Dermis microvascular lymphatic vessel endothelial cell (primary cell): ENCODE data around the gene BAZ1B. TPM values are rescaled to one million over a fixed set of nuclear protein-coding genes. Genes with fewer than 3 reads are reported as not detected.
"Not testable (repeated sequence)": the region's sequence is repeated elsewhere in the genome, so short reads cannot be mapped to it uniquely, and the experiment has no call there.

ENCODE experiments used
- DNase-seq, 2 donors: peaks; one replicate each; pipeline versions ENCODE4 v3.0.0 to v3.0.0-alpha.2; 2010; ENCODE audit warnings: low read depth in 2 of 2
- total RNA-seq: library from RNA; depleted of rRNA; stranded (reverse); fragments of >200 nt; gene quantifications from 2 replicates; pipeline ENCODE4 v1.2.1, GENCODE V29; 2014

Gene BAZ1B
- total RNA-seq, 1 donor from 2014 or later: 37.2 TPM

DNA sequence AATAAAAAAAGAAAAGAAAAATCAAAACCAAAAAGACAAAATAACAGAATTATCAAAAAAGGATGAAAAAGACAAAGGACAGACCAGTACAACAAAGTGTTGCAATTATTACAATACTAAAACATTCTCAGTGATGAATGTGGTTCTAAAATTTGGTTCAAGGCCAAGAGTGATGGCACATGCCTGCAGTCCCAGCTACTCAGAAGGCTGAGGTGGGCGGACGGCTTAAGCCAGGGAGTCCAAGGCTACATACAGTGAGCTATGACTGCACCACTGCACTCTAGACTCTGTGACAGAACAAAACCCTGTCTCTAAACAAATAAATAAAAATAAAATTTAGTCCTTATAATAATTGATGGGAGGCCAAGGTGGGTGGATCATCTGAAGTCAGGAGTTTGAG, 14.5 kb downstream of the BAZ1B start:
- no peak for DNase-seq

DNA sequence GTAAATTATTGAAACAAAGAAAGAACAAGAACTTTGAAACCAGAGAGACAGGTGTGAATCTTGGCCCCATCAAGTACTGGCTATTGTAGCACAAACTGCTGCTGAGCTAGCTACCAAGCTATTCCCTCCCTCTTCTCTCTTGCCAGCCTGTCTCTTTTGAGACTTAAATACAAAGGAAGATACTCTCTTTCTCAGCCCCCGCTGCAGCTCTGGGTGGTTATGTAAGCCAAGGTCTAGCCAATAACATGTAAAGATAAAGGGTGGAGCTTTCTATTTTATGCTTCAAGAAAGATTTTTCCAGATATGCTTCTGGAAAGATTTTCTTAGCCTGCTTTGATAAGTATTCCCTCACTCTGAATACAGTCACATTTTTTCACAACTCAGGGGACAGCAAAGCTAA, 17.2 kb downstream of the BAZ1B start:
- no peak for DNase-seq

DNA sequence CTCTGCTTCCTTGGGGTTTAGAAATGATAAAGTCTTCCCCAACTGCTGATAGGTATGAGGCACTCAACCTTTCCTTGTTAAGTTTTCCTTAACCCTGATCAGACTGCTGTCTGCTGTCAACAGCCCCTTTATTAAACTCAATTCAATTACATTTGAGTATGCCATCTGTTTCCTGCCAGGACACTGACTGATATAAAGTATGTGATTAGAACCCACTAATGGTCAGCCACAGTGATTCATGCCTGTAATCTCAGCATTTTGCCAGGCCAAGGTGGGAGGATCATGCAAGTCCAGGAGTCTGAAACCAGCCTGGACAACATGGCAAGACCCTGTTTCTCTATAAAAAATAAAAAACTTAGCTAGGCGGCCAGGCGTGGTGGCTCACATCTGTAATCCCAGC, 18.1 kb downstream of the BAZ1B start:
- peak in 1 of 2 donors; percentile 22 for DNase-seq

DNA sequence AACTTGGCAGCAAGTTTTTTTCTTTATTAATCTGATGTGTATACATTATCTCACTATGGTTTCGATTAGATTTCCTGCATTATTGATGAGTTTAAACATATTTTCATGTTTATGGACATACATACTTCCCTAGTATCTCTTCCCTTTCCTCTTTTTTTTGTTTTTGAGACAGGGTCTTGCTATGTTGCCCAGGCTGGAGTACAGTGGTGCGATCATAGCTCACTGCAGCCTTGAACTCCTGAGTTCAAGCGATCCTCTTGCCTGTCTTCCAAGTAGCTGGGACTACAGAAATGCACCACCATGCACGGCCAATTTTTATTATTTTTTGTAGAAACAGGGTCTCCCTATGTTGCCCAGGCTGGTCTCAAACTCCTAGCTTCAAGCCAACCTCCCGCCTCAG, 18.9 kb downstream of the BAZ1B start:
- DNase-seq: no peak

DNA sequence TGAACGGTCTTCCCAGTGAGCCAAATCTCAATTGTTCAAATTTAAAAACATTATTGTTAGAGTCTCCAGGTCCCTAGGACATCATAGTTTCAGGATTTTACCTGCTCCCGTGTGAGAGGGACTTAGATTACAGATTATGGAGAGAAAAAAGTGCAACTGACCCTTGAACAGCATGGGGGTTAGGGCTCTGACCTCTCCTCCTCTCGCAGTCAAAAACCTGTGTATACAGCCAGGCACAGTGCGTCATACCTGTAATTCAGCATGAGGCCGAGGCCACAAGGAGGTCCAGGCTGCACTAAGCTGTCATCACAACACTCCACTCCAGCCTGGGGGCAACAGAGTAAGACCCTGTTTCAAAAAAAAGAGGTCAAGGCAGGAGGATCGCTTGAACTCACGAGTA, 25.5 kb downstream of the BAZ1B start:
- no peak for DNase-seq

DNA sequence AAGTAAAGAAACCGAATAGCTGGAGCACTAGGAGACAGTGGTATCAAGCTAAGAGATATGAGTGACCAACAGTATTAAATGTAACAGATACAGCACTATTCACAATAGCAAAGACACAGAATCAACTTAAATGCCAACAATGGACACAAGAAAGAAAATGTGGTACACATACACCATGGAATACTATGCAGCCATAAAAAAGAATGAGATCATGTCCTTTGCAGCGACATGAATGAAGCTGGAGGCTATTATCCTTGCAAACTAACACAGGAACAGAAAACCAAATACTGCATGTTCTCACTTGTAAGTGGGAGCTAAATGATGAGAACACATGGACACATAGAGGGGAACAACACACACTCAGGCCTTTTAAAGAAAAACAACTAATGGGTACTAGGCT, 26.6 kb downstream of the BAZ1B start:
- DNase-seq: not testable (repeated sequence)

DNA sequence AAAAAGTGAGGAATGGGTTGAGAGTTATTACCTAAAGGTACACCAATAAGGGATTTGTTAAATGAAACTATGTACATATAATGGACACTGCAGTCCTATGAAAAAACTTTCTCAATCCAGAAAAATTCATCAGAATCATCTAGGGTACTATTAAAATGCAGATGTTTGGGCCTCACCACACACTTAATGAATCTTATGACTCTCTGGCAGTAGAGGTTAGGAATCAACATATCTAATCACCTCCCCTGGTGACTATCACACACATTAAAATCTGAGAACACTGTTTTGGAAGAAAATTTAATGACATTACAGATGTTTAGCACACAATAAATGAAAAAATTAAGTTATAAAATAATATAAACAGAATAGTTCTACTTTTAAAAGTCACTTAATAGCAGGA, 32.1 kb downstream of the BAZ1B start:
- no peak for DNase-seq

DNA sequence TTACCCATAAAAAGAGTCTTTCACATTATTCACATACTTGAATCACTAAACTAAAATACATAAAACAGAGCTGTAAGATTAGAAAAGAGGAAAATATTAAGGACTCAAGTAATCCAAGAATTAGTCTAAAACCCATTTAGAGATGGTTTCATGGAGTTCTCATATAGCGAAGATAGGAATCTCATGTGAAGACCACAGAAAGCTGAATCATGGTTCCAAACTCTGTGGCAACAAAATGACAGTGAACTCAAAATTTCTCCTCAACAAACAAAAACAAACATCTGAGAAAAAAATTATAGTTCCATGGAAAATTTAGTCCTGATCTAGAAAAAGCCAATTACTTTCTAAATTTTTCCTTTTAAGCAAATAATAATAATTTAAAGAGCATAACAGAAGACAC, 34.6 kb downstream of the BAZ1B start:
- no peak for DNase-seq

DNA sequence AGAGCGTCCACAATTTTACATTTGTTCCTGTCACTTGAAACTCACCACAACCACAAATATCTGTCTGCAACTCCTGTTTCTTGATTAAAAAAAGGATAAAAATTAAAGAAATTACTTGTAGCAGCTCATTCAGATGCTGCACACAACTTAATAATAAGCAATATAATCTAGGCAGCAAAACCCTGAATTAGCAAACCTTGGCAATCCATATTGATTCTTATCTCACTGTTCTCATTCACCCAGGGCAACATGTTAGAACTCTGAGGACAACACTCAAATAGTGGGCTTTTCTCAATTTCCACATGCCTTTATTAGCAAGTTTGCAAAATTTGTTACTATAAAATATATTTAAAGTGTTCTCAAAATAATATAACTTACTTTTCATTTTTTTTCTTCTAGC, 38.9 kb downstream of the BAZ1B start:
- DNase-seq: no peak

DNA sequence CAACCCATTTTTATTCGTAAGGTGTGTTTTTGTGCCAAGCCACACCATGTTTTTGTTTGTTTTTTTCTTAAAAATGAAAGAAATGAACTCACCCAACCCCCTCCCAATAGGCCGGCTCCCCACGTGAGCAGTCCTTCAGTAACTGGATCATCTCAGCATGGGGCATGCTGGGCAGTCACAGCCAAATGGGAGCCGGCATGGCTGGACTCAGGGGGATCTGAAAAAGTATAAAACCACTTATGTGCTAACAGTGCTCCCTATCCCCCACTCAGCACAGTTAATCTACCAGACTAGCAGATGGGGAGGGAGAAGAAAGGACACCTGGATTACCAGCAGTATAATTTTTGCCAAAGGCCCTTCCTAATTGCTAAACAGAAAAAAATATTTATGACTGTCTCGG, 39.3 kb downstream of the BAZ1B start:
- no peak for DNase-seq

DNA sequence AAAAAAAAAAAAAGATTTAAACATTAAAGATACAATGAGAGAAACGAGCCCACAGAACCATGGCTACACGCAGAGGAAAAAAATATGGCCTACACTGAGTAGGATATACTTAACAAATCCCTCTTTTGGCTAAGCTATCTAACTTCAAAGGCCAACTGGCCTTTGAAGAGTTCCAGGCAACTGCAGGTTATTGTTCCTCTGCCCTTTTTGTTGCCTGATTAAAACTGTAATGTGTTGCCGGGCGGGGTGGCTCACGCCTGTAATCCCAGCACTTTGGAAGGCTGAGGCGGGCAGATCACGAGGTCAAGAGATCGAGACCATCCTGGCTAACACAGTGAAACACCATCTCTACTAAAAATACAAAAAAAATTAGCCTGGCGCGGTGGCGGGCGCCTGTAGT, 40.6 kb downstream of the BAZ1B start:
- not testable (repeated sequence) for DNase-seq

DNA sequence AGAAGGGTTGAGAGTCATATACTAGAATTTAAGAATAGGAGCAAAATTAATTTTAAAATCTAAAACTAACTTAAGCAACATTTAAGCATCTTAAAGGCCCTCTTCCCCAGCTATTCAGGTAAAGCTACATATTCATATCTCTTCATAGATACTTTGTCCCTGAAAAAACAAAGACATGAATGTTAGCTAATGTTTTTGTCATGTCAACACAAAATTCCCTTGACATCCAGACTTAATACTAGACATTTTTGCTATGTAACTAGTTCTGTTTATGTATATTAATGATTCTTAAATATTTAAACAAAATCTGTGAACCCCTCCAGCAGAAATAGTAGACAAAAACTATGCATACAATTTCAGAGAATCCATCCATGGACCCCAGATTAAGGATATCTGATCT, 43.5 kb downstream of the BAZ1B start:
- DNase-seq: no peak

DNA sequence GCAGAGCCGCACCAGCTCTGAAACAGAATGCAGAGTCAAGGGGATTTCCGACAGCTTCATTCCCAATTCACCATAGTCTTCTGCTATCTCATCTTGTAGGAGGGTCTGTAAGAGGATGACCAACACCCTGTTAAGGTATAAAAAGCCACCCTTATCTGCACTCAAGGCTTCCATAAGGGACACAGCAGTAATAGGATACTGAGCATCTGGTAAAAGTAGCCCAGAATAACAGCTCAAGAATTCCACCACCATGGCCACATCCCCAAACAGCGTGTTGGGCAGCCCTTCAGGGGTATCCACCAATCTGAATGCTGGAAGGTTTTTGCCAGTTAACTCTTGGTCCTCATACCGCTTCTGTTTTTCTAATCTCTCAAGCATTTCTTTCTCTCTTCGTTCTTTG, 44.7 kb downstream of the BAZ1B start:
- DNase-seq: no peak

DNA sequence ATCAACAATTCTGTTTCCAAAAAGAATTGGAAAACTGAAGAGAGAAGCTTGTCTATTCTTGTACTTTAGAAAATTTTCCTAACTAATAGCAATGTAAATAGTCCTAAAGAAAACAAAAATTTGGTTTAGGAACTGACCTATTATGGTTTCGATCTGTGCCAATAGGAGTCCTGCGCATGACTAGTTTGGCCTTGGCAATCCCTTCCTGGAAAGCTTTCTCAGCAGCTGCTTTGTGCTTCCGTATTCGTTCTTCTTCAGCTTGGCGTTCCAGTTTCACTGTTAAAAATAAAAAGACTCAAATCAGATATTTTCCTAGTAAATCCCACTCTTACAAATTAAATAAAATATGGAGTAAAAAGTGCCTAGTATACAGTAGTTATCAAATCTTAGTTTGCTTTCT, 51.9 kb downstream of the BAZ1B start:
- no peak for DNase-seq

DNA sequence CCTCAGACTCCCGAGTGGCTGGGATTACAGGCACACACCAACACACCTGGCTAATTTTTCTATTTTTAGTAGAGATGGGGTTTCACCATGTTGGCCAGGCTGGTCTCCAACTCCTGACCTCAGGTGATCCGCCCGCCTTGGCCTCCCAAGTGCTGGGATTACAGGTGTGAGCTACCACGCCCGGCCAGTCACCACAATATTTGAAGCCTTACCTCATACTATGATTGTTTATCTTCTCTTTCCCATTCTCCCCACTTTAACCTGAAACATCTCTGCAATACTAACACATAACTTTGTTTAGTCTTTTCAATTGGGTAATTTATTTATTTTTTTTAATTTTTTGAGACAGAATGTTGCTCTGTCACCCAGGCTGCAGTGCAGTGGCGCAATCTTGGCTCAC, 55.0 kb downstream of the BAZ1B start:
- not testable (repeated sequence) for DNase-seq

DNA sequence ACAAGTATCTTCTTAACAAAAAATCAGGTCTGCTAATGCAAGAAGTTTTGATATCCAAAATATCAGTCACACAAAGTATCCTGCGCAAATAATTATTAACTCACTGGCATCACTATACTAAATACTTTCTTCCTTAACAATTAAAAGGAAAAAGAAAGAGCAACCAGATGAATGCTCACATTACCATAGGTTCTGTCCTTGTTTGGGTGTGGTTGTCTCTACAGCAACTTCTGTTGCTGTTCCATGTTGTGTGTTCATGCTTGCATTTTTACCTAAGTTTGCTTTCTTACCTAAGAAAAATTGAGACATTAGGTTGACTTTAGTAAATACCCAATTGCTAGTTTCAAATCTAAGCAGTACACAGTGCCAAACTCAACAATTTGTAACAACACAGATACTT, 56.0 kb downstream of the BAZ1B start:
- no peak for DNase-seq

DNA sequence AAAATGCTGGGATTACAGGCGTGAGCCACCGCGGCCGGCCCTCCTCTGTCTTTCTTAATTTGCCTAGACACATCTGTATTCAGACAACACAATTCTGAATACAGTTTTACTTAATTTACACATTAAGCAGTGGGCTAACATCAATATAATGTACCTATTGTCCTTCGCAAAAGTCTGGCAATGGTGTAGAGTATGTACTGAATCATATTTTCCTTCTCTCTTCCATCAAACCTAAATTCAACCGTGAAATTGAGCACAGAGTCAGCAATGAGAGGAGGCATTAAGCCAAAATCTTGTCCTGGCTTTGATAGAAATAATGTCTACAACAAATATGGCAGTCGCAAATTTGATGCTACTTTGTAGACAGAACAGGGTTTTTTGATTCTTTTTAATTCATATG, 58.1 kb downstream of the BAZ1B start:
- DNase-seq: no peak

DNA sequence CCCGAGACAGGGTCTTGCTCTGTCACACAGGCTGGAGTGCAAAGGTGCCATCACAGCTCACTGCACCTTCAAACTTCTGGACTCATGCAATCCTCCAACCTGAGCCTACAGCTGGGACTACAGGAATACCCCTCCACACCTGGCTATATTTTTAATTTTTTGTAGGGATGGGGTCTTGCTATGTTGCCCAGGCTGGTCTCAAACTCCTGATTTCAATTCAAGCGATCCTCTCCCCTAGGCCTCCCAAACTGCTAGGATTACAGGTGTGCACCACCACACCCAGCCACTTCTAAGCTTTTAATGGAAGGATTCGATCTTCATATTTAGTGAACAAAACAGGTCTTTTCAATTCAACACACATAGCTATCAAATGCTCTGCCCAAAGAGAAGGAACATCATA, 58.8 kb downstream of the BAZ1B start:
- DNase-seq: no peak

DNA sequence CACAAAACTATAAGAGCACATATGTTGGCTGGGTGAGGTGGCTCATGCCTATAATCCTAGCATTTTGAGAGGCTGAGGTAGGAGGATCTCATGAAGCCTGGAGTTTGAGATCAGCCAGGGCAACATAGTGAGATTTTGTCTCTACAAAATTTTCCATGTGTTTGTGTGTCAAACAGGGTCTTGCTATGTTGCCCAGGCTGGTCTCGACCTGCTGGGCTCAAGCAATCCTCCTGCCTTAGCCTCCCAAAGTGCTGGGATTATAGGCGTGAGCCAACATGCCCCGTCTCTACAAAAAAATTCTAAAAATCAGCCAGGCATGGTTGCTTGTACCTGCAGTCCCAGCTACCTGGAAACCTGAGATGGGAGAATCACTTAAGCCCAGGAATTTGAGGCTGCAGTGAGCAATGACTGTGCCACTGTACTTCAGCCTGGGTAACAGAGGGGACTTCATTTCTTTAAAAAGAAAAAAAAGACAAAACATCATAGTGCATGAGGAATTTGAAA, 60.3 kb downstream of the BAZ1B start:
- DNase-seq: no peak

DNA sequence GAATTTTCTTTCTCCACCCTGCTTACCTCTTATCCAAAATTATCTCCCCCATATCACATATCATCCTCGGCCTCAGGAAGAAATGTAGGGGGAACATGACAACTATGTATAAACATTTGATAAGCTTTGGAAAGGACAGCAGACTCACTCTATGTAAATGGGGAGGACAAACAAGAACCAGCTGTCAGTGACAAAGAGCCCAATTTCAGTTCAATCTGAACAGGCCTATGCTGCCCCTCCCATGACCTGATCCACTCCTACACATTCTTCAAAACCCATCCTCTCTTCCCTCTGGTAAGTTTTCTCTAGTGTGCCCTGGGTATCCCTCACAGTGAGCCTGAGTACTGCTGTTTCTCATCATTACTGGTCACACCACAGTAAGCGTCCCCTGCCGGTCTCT, 67.7 kb downstream of the BAZ1B start:
- DNase-seq: no peak

DNA sequence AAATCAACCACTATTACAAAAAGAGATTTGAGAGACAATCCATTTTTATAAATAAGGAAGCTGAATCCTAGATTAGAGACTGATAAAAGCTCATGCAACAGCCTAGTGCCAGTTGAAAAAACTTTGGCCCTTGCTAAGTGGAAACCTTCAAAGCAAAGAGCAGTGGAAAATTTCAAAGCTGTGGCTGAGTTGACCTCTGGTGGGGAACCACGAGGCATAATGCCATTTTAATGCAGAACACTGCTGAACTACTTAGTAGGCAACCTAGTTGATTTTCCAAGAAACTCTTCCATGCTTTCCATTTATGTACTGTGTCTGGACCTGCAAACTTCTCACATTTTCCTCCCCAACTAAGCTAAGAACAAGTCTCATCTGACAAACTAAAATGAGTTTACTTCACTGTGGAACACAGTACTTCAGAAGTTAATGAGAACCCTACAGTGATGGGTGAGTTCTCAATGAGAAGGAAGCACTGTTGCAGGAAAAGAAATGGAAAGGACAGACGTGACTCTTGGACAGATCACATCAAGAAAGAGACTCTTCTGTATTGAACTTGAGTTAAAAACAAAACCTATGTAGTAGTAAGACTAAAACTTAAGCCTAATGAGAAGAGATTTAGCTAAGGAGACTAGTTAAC, 69.0 kb downstream of the BAZ1B start:
- DNase-seq: peak in 1 of 2 donors; percentile 26

DNA sequence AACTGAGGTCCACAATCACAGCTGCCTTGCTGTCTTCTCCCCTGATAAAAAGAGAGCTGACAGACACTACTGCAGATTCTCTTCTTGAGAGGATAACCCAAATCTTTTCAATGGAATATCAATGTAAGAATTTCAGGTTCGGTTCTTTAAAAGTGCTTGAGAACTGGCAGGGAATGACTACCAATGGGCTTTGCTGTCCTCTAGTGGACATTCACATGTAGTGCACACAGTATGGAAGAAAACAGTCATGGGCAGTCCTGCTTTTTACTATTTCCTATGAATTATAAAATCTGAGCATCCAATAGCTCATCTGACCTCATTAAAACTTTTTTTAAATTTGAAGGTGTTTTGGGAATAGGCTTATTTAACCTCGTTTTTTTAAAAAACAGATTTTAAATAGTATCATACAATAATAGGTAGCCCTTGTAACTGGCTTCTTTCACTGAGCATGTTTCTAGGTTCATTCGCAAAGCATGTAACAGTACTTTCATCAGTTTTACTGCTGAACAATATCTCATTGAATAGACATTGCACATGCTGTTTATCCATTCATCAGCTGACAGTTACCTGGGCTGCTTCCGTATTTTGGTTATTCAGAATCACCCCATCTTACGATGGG, 70.2 kb downstream of the BAZ1B start:
- peak; percentile 61 to 73 for DNase-seq

DNA sequence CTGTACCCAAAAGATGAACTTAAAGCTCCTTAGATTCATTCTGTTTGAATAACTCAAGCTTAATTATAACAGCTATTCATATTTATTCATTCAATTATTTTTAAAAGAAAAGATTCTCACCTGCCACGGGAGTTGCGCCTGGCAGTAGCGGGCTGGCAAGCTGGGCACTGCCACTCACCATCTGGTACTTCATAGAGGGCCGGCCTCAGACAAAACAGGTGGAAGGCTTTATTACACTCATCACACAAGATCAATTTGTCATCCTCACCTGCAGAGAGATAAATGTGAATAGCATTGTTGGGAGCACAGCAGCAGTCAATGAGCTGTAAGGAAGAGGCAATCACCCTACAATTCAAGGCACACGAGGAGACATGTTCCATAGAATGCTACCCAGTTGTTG, 72.7 kb downstream of the BAZ1B start:
- no peak for DNase-seq

DNA sequence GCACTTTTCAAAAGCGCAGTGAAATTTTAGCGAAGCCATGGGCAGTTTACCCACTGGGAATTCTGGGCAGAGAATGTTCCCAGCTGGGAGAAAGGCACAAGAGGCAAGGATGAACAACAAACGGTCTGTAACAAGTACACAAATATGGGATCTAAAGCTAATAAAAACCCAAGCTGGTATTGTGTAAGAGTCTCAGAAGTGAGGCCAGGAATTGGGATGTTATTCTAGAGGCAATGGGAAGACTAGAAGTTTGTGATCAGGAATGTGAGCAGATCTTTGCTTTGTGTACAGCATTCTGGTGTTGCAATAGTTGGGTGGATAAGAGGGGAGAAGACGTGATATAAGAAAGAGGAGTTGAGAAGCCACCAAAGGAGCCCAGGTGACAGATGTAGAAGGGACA, 73.5 kb downstream of the BAZ1B start:
- DNase-seq: no peak
